GM20000 (cell line): ENCODE data around the gene LRBA.
"Not testable (repeated sequence)": the region's sequence is repeated elsewhere in the genome, so short reads cannot be mapped to it uniquely, and the experiment has no call there.

ENCODE experiments used
- DNase-seq: peaks from one replicate; pipeline ENCODE4 v3.0.0; 2012; ENCODE audit warnings: low spot score
- TF ChIP-seq, protein P1 (sequence below): IDR thresholded peaks from 2 replicates; pipeline ENCODE4 v1.5.1; 2012; ENCODE audit warnings: mild to moderate bottlenecking, control low read depth; ENCODE audit errors: extremely low read depth, missing control alignments

LRBA gene

DNA sequence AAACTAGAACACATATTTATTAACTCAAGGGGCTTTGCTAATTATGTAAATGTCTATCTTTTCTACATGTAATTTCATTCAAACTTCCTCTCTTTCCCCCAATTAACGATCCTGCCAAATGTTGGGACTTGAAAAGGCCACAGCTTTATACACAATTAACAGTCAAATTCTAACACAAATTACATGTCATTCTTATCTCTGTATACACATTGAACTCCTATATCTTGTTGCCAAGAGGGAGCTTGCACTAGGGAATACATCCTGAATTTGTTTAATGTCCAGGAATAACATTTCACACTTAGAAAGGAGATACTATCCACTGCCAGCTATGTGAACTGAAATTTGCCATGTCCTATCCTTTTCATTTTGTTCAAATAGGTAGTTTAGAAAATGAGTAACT, 472.0 kb downstream of the LRBA start:
- TF ChIP-seq, protein P1, sequence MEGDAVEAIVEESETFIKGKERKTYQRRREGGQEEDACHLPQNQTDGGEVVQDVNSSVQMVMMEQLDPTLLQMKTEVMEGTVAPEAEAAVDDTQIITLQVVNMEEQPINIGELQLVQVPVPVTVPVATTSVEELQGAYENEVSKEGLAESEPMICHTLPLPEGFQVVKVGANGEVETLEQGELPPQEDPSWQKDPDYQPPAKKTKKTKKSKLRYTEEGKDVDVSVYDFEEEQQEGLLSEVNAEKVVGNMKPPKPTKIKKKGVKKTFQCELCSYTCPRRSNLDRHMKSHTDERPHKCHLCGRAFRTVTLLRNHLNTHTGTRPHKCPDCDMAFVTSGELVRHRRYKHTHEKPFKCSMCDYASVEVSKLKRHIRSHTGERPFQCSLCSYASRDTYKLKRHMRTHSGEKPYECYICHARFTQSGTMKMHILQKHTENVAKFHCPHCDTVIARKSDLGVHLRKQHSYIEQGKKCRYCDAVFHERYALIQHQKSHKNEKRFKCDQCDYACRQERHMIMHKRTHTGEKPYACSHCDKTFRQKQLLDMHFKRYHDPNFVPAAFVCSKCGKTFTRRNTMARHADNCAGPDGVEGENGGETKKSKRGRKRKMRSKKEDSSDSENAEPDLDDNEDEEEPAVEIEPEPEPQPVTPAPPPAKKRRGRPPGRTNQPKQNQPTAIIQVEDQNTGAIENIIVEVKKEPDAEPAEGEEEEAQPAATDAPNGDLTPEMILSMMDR, result no peak
- DNase-seq, result no peak

DNA sequence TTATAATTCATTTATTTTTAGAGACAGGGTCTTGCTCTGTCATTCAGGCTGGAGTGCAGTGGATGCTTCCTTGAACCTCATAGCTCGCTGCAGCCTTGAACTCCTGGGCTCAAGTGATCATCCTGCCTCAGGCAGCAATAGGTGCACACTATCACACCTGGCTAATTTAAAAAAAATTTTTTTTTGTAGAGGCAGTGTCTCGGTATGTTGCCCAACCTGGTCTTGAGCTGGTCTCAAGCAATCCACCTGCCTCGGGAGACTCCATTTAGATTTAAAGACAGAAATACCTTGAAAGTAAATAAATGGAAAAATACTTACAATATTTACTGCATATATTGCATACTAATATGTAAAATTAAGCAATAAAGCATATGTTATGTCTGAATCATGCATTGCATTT, 473.4 kb downstream of the LRBA start:
- DNase-seq, result no peak
- TF ChIP-seq, protein P1, result no peak

DNA sequence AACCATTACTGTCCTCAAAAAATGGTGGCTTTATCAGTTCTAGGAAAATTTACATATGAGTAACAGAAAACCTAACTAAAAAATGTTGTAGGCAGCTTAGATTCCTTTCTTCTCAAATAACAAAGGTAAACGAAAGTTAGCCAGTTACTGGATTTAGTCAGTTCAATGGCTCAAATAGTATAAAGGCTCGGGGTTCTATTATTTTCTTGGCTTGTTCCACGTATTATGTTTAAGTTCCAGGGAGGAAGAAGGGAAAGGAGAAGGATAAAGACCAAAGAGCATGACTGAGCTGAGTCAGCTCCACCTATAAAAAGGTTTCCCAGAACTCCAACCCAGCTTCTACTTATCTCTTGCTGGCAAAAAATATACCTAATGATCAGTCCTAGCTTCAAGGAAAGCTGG, 474.1 kb downstream of the LRBA start:
- TF ChIP-seq, protein P1, result no peak
- no peak for DNase-seq

DNA sequence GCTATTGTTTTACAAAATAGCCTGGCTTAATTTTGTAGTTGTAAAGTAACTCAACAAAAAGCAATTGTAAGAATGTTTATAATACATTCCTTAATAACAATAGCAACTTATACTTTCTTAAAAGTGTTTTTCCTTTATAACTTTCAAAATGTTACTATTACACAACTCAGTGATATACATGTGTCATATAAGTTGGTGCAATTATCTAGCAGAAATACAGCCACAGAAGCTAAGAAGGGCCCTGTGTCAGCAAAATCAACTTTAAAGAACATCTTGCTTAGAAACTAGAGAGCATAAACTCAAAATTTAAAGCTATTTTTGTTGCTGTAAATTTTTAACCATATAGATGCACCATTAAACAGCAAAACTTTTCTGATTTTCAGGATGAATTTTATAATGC, 474.5 kb downstream of the LRBA start:
- DNase-seq, result no peak
- TF ChIP-seq, protein P1, result no peak

DNA sequence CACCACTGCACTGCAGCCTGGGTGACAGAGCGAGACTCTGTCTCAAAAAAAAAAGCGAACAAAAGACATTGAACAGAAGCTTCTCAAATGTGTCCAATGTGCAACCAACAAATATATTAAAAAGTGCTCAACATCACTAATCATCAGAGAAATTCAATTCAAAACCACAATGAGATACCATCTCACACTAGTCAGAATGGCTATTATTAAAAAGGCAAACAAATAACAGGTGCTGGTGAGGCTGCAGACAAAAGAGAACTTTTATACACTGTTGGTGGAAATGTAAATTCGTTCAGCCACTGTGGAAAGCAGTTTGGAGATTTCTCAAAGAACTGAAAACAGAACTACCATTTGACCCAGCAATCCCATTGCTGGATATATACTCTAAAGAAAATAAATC, 477.2 kb downstream of the LRBA start:
- DNase-seq, result not testable (repeated sequence)

DNA sequence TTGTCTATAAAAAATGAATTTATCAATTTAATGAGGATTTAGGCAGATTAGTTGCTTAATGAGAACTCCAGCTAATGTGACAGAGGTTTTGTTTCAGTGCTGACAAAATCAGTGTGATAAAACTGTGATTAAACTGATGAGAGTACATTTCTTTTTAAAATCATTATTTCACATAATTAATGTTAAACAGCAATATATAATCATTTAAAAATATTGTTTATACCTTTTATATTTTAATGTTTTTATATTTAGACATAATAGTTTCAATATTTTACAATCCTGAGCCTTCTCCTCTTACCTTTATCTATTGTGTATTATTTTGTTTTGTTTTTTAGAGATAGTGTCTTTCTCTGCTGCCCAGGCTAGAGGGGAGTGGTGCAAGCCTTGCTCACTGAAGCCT, 480.3 kb downstream of the LRBA start:
- TF ChIP-seq, protein P1, result no peak
- no peak for DNase-seq

DNA sequence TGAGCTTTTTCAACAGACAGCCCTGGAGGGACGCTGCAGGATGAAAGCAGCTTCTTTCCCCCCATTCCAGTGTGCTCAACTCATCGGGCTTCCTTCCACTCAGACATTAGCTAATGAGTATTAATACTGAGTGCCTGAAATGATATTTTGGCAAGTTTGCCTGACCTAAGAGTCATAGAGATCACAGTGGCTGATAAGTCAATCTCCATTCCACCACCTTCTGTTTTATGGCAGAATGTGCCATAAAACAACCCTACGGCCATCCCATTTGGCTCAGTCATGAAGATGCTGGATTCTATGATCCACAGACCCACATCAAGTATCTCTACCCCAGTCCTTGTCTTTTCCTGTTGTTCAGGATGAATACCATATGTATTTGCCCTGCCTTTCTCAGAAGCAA, 481.4 kb downstream of the LRBA start:
- TF ChIP-seq, protein P1, result no peak
- no peak for DNase-seq

DNA sequence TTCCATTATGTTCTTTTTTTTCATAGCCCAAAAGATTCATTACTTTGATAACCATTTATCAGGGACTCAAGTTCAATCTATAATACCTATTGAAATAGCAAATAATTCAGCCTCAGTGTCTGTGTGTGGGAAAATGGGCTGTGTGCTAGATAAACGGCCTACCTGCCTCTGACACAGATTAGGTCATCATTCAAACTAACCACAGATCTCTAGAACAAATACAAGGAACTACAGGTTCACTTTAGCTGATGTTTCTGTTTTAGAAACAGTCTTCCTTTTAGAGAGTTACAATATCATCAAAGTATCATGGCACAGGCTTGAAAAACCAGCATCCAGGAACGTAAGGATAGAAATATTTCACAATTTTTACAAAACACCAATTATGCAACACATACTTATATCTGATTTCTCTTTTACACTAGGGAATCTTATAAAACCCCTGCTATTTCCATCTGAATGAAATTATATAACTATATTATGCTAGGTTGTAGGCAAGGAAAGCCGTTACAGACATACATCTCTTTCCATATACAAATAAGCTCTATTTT, 489.7 kb downstream of the LRBA start:
- no peak for DNase-seq
- TF ChIP-seq, protein P1, result no peak
